HCT116 (cell line): ENCODE measurements around the gene CRYBG2. TPM values are rescaled to one million over a fixed set of nuclear protein-coding genes. Genes with fewer than 3 reads are reported as not detected.

Source experiments
- ATAC-seq: fragments of 200-7000 bp; cut with Tn5 transposase; 2 replicates; pipeline ENCODE4 v1.9.1; 2020; ENCODE audit warnings: mild to moderate bottlenecking, moderate library complexity
- BruUV-seq: library from RNA; stranded (reverse); fragments of 400-500 nt; replicated peaks from 2 replicates; lab custom pipeline; 2021; lab: Mats Ljungman, UMichigan
- CTCF ChIA-PET: fragments of 300-600 bp; sonication (Branson Sonifier 250); formaldehyde crosslinking; loops from one replicate; lab custom pipeline; 2021; ENCODE audit warnings: antibody characterized with exemption; lab: Charles Lee
- POLR2A ChIA-PET: fragments of 300-600, 350-600 bp; sonication (Branson Sonifier 250); formaldehyde crosslinking; loops from one replicate; lab custom pipeline; 2021; ENCODE audit warnings: antibody characterized with exemption; lab: Charles Lee
- RAD21 ChIA-PET, 2 experiments: fragments of 300-600 bp; sonication (Branson Sonifier 250); formaldehyde crosslinking; loops; one replicate each; lab custom pipeline; 2023; ENCODE audit warnings: low total read pairs in 2 of 2; ENCODE audit not compliant: uncharacterized antibody in 2 of 2, unreplicated experiment in 2 of 2, low non-redundant PET in 1 of 2; lab: Charles Lee
- DNase-seq: peaks from one replicate; pipeline ENCODE4 v3.0.0-alpha.2; 2010; ENCODE audit warnings: low read depth, low spot score
- H2AFZ ChIP-seq: fragments of 200-600 bp; shearing (Covaris generic), sonication (generic); 2 replicates; pipeline ENCODE4 v1.6.1; 2017; ENCODE audit warnings: low read depth, mixed run types, mixed read lengths, antibody characterized with exemption, low read length; ENCODE audit not compliant: poor library complexity, severe bottlenecking
- H3K27ac ChIP-seq: 2 replicates; pipeline ENCODE4 v1.5.1; 2012; ENCODE audit warnings: low read depth, low read length
- H3K27me3 ChIP-seq: fragments of 200-600 bp; sonication (generic); 2 replicates; pipeline ENCODE4 v1.6.1; 2016; ENCODE audit warnings: mixed run types, low read length, mixed read lengths; ENCODE audit not compliant: insufficient read depth
- H3K36me3 ChIP-seq, 2 experiments: fragments of 200-500 bp in 1 of 2; fragments of 200-600 bp in 1 of 2; sonication (Bioruptor generic) in 1 of 2; sonication (generic) in 1 of 2; 2 replicates each; pipeline versions ENCODE4 v1.5.1 to v1.6.1; 2014 to 2016; ENCODE audit warnings: low read length in 2 of 2, inconsistent platforms in 1 of 2, mixed read lengths in 1 of 2, mixed run types in 1 of 2; ENCODE audit not compliant: insufficient read depth in 2 of 2, control insufficient read depth in 1 of 2
- H3K4me1 ChIP-seq, 2 experiments: fragments of 200-600 bp in 1 of 2; sonication (generic) in 1 of 2; 2 replicates each; pipeline versions ENCODE4 v1.5.1 to v1.6.1; 2012 to 2017; ENCODE audit warnings: low read length in 2 of 2, inconsistent platforms in 1 of 2, mild to moderate bottlenecking in 1 of 2, mixed read lengths in 1 of 2, mixed run types in 1 of 2, moderate library complexity in 1 of 2; ENCODE audit not compliant: insufficient read depth in 2 of 2, control insufficient read depth in 1 of 2
- H3K4me2 ChIP-seq: fragments of 200-600 bp; sonication (generic); 2 replicates; pipeline ENCODE4 v1.6.1; 2017; ENCODE audit warnings: mixed run types, low read length, mixed read lengths
- H3K4me3 ChIP-seq, 2 experiments: fragments of 200-600 bp in 1 of 2; sonication (generic) in 1 of 2; replicated peaks in 1 of 2; 2 replicates each; pipeline ENCODE4 v1.5.1; 2011 to 2016; ENCODE audit warnings: low read length in 2 of 2, control low read depth in 1 of 2, low read depth in 1 of 2, mild to moderate bottlenecking in 1 of 2, mixed read lengths in 1 of 2, mixed run types in 1 of 2
- H3K79me2 ChIP-seq: fragments of 200-600 bp; sonication (generic); 2 replicates; pipeline ENCODE4 v1.6.1; 2017; ENCODE audit warnings: mild to moderate bottlenecking, mixed run types, low read length, moderate library complexity, mixed read lengths; ENCODE audit not compliant: insufficient read depth
- H3K9ac ChIP-seq: fragments of 200-600 bp; sonication (generic); 2 replicates; pipeline ENCODE4 v1.6.1; 2016; ENCODE audit warnings: low read length, mixed read lengths
- H3K9me2 ChIP-seq: fragments of 200-600 bp; sonication (generic), shearing (Covaris generic); 2 replicates; pipeline ENCODE4 v1.6.1; 2017; ENCODE audit warnings: mixed run types, mild to moderate bottlenecking, moderate library complexity; ENCODE audit not compliant: insufficient read depth
- H3K9me3 ChIP-seq, 2 experiments: fragments of 200-500 bp in 1 of 2; fragments of 200-600 bp in 1 of 2; sonication (Bioruptor generic) in 1 of 2; sonication (generic) in 1 of 2; 2 replicates each; pipeline ENCODE4 v1.6.1; 2014 to 2017; ENCODE audit warnings: low read length in 2 of 2, mixed read lengths in 2 of 2, inconsistent platforms in 1 of 2, low read depth in 1 of 2, mild to moderate bottlenecking in 1 of 2, mixed run types in 1 of 2, moderate library complexity in 1 of 2; ENCODE audit not compliant: control insufficient read depth in 1 of 2, insufficient read depth in 1 of 2
- H4K20me1 ChIP-seq: fragments of 200-600 bp; sonication (generic), shearing (Covaris generic); 2 replicates; pipeline ENCODE4 v1.6.1; 2017; ENCODE audit warnings: mixed run types, mild to moderate bottlenecking, moderate library complexity; ENCODE audit not compliant: insufficient read depth
- CEBPB ChIP-seq: IDR thresholded peaks from 2 replicates; pipeline ENCODE4 v1.6.1; 2012; ENCODE audit warnings: low read depth
- POLR2AphosphoS5 ChIP-seq: IDR thresholded peaks from 2 replicates; pipeline ENCODE4 v1.6.1; 2011; ENCODE audit warnings: mild to moderate bottlenecking, low read depth, low read length, moderate library complexity
- SP1 ChIP-seq: IDR thresholded peaks from 2 replicates; pipeline ENCODE4 v1.6.1; 2012; ENCODE audit warnings: low read depth
- SRF ChIP-seq: IDR thresholded peaks from 2 replicates; pipeline ENCODE4 v1.6.1; 2012; ENCODE audit warnings: low read depth
- ZFX ChIP-seq: fragments of 450-650 bp; IDR thresholded peaks from 2 replicates; pipeline ENCODE4 v1.6.1; 2017
- intact Hi-C: fragments of 100-400 bp; cut with micrococcal nuclease; formaldehyde crosslinking; loops from 2 replicates; pipeline ENCODE4 v1.10.0; 2022
- total RNA-seq: library from RNA; stranded (reverse); gene quantifications from one replicate; pipeline ENCODE4 v1.2.1, GENCODE V29; 2021; ENCODE audit not compliant: unreplicated experiment

CRYBG2 gene
- total RNA-seq, 1 experiment from 2014 or later: 10.5 TPM

- intact Hi-C loops: no loop called here
Measured at GRCh38 chr1:26399034-26399433, 45.1 kb upstream of the CRYBG2 start.

GRCh38 chr1:26395754-26396153, 41.8 kb upstream of the CRYBG2 start:
- ChIA-PET RAD21 (interaction anchor here (0.6 to 0.7 kb wide), 2 partner anchors 45 to 284 kb away, joined by 3 to 4 read pairs; no protein-coding TSS in a partner anchor), CTCF (interaction anchor here (1.1 to 3.9 kb wide), 2 partner anchors 22 to 161 kb away, joined by 4 to 14 read pairs; partner anchors contain the start of gene CEP85)
- no peaks in the 10 kb centered on the region for H3K36me3 ChIP-seq
- H2AFZ ChIP-seq: no peak overlapping the region
- no peak overlapping the region for H3K27ac ChIP-seq
- no peak overlapping the region for H3K4me2 ChIP-seq
- no peaks in the 10 kb centered on the region for H3K9me2 ChIP-seq
- no peaks in the 10 kb centered on the region for H3K79me2 ChIP-seq
- no peaks in the 10 kb centered on the region for H3K27me3 ChIP-seq
- no peak overlapping the region for H3K9ac ChIP-seq
- intact Hi-C loops: no loop called here
- TF ChIP-seq CEBPB (no peak), SRF (no peak)
- TF ChIP-seq, all 23 proteins: peak for 0
- H3K4me3 ChIP-seq: no peak overlapping the region
- H3K4me1 ChIP-seq: peaks cover 6 to 8% of the 10 kb centered on the region in 2 experiments; a peak in 3 of 4 replicates
- ATAC-seq (no peak), DNase-seq (no peak)
- no peaks in the 10 kb centered on the region for H4K20me1 ChIP-seq
- POLR2A ChIA-PET: no interaction called here
- BruUV-seq: no TSS peak
- no peaks in the 10 kb centered on the region for H3K9me3 ChIP-seq

More at GRCh38 chr1:26399034-26399433, 45.1 kb upstream of the CRYBG2 start:
- no peaks in the 10 kb centered on the region for H4K20me1 ChIP-seq
- ATAC-seq (no peak), DNase-seq (no peak)
- no peaks in the 10 kb centered on the region; the same call in 1 of the 2 replicates for H3K27me3 ChIP-seq
- no peak overlapping the region for H3K4me2 ChIP-seq
- no peak overlapping the region for H2AFZ ChIP-seq
- no peak overlapping the region for H3K9ac ChIP-seq
- BruUV-seq: no TSS peak
- no peak overlapping the region for H3K4me3 ChIP-seq
- H3K36me3 ChIP-seq: no peaks in the 10 kb centered on the region
- ChIA-PET CTCF (interaction anchor here (0.7 to 1.6 kb wide), 2 partner anchors 18 to 119 kb away, joined by 3 to 6 read pairs; partner anchors contain the start of gene SH3BGRL3), RAD21 (no interaction called here), POLR2A (no interaction called here)
- H3K4me1 ChIP-seq: no peaks in the 10 kb centered on the region
- H3K27ac ChIP-seq: no peak overlapping the region
- no peaks in the 10 kb centered on the region for H3K9me3 ChIP-seq
- no peak for TF ChIP-seq SP1
- TF ChIP-seq ZFX: no peak
- TF ChIP-seq POLR2AphosphoS5: no peak
- no peaks in the 10 kb centered on the region for H3K79me2 ChIP-seq
- no peaks in the 10 kb centered on the region for H3K9me2 ChIP-seq
